ENCODE measurements around the gene ERCC6L. TPM values are rescaled to one million over a fixed set of nuclear protein-coding genes. Genes with fewer than 3 reads are reported as not detected.
A peak's percentile ranks its signal among the peaks of the same experiment; 100 is the strongest.
"Not testable (repeated sequence)": the region's sequence is repeated elsewhere in the genome, so short reads cannot be mapped to it uniquely, and the experiment has no call there.

Gene ERCC6L
- total RNA-seq, 1 donor from 2014 or later, result 0.08 TPM

DNA sequence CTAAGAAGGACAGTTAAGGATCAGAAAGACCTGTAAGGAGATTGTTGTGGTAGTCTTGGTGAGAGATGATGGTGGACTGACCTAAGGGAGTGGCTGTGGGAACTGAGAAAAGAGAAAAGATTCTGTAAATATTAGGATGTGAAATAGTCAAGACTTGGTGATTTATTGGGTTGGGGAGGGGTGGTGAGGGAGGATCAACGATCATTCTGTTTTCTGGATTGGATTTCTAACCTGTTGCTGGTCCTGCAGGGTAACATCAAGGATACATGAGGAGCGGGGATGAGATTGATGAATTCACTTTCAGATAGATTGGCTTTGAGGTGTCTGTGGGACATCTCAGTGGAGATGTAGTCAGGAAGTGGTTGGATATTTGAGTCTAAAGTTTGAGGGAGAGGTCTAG lies 55.9 kb downstream of the ERCC6L start:
- no peak for ATAC-seq (ENCODE audit: poor library complexity)
- intact Hi-C loops (cut with DNase I), result no loop called here
- no peak for DNase-seq

DNA sequence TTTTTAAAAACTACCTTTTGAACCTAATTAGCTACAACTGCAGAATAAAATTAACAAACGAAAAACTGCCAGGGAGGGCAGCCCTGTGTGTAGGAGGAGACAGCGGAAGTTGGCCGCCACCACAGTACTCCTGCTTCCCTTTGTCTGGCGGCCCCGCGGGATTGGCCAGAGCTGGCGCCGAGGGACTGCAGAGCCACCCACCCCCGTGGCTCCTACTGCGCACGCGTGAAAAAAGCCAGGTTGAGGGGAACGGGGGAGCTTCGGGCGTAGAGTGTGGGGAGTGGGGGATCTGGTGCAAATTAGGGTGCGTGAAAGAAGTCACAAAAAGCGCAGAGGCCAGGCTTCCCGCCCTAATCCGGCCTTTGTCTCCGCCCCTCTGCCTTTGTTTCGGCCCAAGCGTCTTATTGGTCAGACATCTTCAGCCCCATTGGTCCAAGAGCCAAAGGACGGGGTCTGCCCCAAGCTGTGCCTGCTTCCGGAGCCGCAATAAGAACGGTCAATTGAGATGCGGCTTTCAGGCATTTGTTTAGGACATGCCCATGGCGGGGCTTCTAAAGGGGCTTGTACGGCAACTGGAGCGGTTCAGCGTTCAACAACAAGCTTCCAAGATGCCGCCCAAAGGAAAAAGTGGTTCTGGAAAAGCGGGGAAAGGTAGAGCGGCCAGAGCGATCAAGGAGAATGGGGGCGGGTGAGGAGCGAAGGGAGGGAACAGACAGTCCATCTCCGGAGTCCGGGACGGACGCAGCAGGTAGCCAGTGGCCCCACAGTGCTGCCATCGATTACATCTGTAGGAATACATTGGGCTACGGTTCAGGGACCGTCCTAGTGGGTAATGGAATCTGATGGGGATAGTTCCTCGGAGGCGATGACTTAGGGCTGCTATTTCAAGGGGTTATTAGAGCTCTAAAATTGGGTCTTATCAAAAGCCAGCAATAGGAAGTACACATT lies 57.4 kb downstream of the ERCC6L start, which contains the start of gene PIN4:
Gene PIN4, plus strand, starts transcription at position 580 of the 948 bp plus-strand sequence. Its CDS starts 29 bp downstream, at position 609.
- DNase-seq (peak; percentile 92), ATAC-seq (ENCODE audit: poor library complexity) (peak; percentile 99)
- intact Hi-C loops (cut with DNase I), result no loop called here

DNA sequence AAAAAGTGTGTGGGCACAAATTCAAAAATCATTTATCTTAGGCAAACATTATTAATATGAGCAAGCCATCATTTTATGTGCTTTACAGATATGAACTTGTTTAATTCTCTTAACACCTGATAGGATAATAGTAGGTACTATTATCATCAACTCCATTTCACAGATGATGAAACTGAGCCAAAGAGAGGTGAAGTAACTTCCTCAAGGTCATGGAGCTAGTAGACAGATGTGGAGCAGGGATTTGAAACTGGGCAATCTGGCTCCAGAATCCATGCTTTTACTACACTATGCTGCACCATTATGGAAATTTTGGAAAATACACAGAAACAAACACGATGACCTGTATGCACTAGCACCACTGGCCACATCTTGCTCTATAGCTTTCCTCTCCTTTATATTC lies 58.3 kb downstream of the ERCC6L start:
- intact Hi-C loops (cut with DNase I), result no loop called here
- no peak for ATAC-seq (ENCODE audit: poor library complexity)
- no peak for DNase-seq

DNA sequence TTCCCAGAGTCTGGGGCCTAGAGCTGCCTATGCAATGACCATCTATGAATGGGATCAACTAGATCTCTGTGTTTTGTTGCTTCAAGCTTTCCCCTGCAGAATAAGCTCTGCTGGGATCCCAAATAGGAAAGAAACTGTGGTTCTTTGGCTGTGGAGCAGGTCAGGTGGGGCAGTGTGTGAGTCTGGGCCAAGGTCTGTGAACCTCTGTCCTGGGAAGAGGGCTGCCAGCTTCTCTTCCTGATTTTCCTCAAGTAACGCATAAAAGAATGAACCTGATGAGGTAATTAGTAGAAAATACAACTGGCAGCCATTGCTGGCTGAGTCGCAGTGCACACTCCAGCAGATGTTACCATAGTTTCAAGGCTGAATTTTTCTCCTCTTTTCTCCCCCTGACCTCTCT lies 61.8 kb downstream of the ERCC6L start:
- ATAC-seq (ENCODE audit: poor library complexity) (no peak), DNase-seq (no peak)
- intact Hi-C loops (cut with DNase I), result no loop called here

- ATAC-seq (ENCODE audit: poor library complexity); intact Hi-C loops (cut with DNase I); DNase-seq: not testable (repeated sequence)
These were observed 62.5 kb downstream of the ERCC6L start for GRCh38 chrX:72176289-72176688.

GRCh38 chrX:72169008-72169728 lies 69.7 kb downstream of the ERCC6L start:
- no peak for ATAC-seq (ENCODE audit: poor library complexity)
- intact Hi-C loops (cut with DNase I), result no loop called here

DNA sequence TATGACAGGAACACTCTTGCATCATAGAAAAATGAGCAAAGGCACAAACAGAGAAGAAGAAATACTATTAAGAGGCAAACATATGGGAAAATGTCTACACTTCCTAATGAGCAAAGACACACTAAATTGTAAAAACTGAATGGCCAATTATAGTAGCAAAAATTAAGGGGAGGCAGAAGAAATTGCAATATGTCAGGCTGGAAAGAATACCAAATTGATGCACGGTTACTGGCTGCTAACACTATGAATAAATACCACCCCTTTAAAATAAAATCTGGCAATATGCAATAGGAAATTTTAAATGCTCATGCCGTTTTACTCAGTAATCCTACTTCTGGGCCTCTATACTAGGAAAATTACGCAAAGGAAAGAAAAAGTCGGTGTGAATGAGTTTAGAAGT lies 73.3 kb downstream of the ERCC6L start:
- ATAC-seq (ENCODE audit: poor library complexity), result no peak
- DNase-seq, result no peak
- intact Hi-C loops (cut with DNase I), result no loop called here

More at GRCh38 chrX:72169008-72169728, 69.7 kb downstream of the ERCC6L start:
- DNase-seq, result no peak

DNA sequence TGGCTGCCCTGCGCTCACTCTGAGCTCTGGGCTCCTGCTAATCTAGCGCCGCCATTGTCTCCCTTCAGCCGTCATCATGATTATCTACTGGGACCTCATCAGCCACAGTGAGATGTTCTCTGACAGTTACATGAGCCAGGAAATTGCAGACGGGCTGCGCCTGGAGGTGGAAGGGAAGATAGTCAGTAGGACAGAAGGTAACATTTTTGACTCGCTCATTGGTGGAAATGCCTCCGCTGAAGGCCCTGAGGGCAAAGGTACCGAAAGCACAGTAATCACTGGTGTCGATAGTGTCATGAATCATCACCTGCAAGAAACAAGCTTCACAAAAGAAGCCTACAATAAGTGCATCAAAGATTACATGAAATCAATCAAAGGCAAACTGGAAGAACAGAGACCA lies 79.1 kb downstream of the ERCC6L start:
- DNase-seq (no peak), ATAC-seq (ENCODE audit: poor library complexity) (no peak)
- intact Hi-C loops (cut with DNase I), result no loop called here

GRCh38 chrX:72158773-72159172 lies 80.1 kb downstream of the ERCC6L start:
- intact Hi-C loops (cut with DNase I), result no loop called here
- ATAC-seq (ENCODE audit: poor library complexity) (no peak), DNase-seq (no peak)

Other genes starting within 250 kb of the ERCC6L start
- 2.4 TPM for gene RTL5, start 107.1 kb downstream of the ERCC6L start, total RNA-seq
- gene PIN4, start 57.3 kb downstream of the ERCC6L start, total RNA-seq, result 10.7 TPM
- 371 TPM for gene RPS4X, start 38.2 kb upstream of the ERCC6L start, total RNA-seq
- not detected for gene CITED1, start 66.9 kb upstream of the ERCC6L start, total RNA-seq